ENCODE results near the gene NQO1. TPM values are rescaled to one million over a fixed set of nuclear protein-coding genes. Genes with fewer than 3 reads are reported as not detected.

NQO1 gene
- total RNA-seq, 1 experiment from 2014 or later: 853 TPM

GRCh38 chr16:69718111-69718764 is 8.1 kb downstream of the NQO1 start:
- Histone ChIP-seq H3K36me3 (ENCODE audit: low read depth) (peaks cover 75% of the 10 kb centered on the region), H4K20me1 (ENCODE audit: insufficient read depth) (peaks cover 85% of the 10 kb centered on the region), H3K9me2 (ENCODE audit: insufficient read depth) (no peaks in the 10 kb centered on the region), H3F3A (ENCODE audit: insufficient read depth, low read depth) (peaks cover 89% of the 10 kb centered on the region), H3K4me2 (no peak overlapping the region), H3K27ac (no peak overlapping the region), H3K27me3 (ENCODE audit: insufficient read depth, low read depth) (no peaks in the 10 kb centered on the region), H2AFZ (no peak overlapping the region), H3K4me1 (replicated peaks; ENCODE audit: insufficient read depth) (peaks cover 28% of the 10 kb centered on the region), H3K9me3 (ENCODE audit: insufficient read depth, low read depth) (no peaks in the 10 kb centered on the region), H3K79me2 (ENCODE audit: low read depth) (peaks cover 72% of the 10 kb centered on the region), H3K4me3 (no peak overlapping the region)
- ChIA-PET CTCF (no interaction called here), POLR2A (ENCODE audit: unreplicated experiment) (interaction anchor here (0.6 kb wide), 1 partner anchor 768 kb away, joined by 4 read pairs; no protein-coding TSS in a partner anchor)
- no peak for TF ChIP-seq EZH2 (IDR thresholded peaks at IDR 0.05; ENCODE audit: low read depth)
- no peak for TF ChIP-seq CTCF (conservative IDR thresholded peaks at IDR 0.05)
- no TSS peak for BruUV-seq (replicated peaks)
- DNase-seq: no peak
- intact Hi-C loops (cut with micrococcal nuclease; ENCODE audit: unreplicated experiment): no loop called here

- H3K36me3 ChIP-seq (ENCODE audit: low read depth): peaks cover 75% of the 10 kb centered on the region
- H2AFZ ChIP-seq: no peak overlapping the region
- no peak overlapping the region for H3K4me2 ChIP-seq
- intact Hi-C loops (cut with micrococcal nuclease; ENCODE audit: unreplicated experiment): no loop called here
- ChIA-PET CTCF (no interaction called here), POLR2A (ENCODE audit: unreplicated experiment) (interaction anchor here (0.6 kb wide), 1 partner anchor 1827 kb away, joined by 11 read pairs; no protein-coding TSS in a partner anchor)
- no peak overlapping the region for H3K4me3 ChIP-seq
- H3F3A ChIP-seq (ENCODE audit: insufficient read depth, low read depth): peaks cover 90% of the 10 kb centered on the region
- BruUV-seq (replicated peaks): no TSS peak
- TF ChIP-seq EZH2 (IDR thresholded peaks at IDR 0.05; ENCODE audit: low read depth) (no peak), CTCF (conservative IDR thresholded peaks at IDR 0.05) (no peak)
- peaks cover 17% of the 10 kb centered on the region; the same call in 1 of the 2 replicates for H3K4me1 ChIP-seq (replicated peaks; ENCODE audit: insufficient read depth)
- H3K9me2 ChIP-seq (ENCODE audit: insufficient read depth): no peaks in the 10 kb centered on the region
- no peak overlapping the region for H3K27ac ChIP-seq
- peaks cover 82% of the 10 kb centered on the region for H4K20me1 ChIP-seq (ENCODE audit: insufficient read depth)
- H3K27me3 ChIP-seq (ENCODE audit: insufficient read depth, low read depth): no peaks in the 10 kb centered on the region
- no peaks in the 10 kb centered on the region for H3K9me3 ChIP-seq (ENCODE audit: insufficient read depth, low read depth)
- peaks cover 64% of the 10 kb centered on the region for H3K79me2 ChIP-seq (ENCODE audit: low read depth)
- no peak for DNase-seq
Observed at GRCh38 chr16:69717066-69717465, 9.3 kb downstream of the NQO1 start.

GRCh38 chr16:69712914-69713581 is 13.3 kb downstream of the NQO1 start:
- Histone ChIP-seq H3K27me3 (ENCODE audit: insufficient read depth, low read depth) (no peaks in the 10 kb centered on the region), H3K4me1 (replicated peaks; ENCODE audit: insufficient read depth) (no peaks in the 10 kb centered on the region), H3K9me2 (ENCODE audit: insufficient read depth) (no peaks in the 10 kb centered on the region), H3K27ac (no peak overlapping the region), H3K36me3 (ENCODE audit: low read depth) (peaks cover 68% of the 10 kb centered on the region), H3K4me3 (no peak overlapping the region), H3K9me3 (ENCODE audit: insufficient read depth, low read depth) (no peaks in the 10 kb centered on the region), H2AFZ (no peak overlapping the region), H3K4me2 (no peak overlapping the region), H3F3A (ENCODE audit: insufficient read depth, low read depth) (peaks cover 99% of the 10 kb centered on the region), H4K20me1 (ENCODE audit: insufficient read depth) (peaks cover 65% of the 10 kb centered on the region), H3K79me2 (ENCODE audit: low read depth) (peaks cover 27% of the 10 kb centered on the region)
- ChIA-PET CTCF (no interaction called here), POLR2A (ENCODE audit: unreplicated experiment) (no interaction called here)
- intact Hi-C loops (cut with micrococcal nuclease; ENCODE audit: unreplicated experiment): no loop called here
- no peak for TF ChIP-seq EZH2 (IDR thresholded peaks at IDR 0.05; ENCODE audit: low read depth)
- TF ChIP-seq CTCF (conservative IDR thresholded peaks at IDR 0.05): no peak
- no peak for DNase-seq
- BruUV-seq (replicated peaks): no TSS peak
